GM19023 (cell line): ENCODE measurements around the gene SLC6A15.

Experiments used
- ATAC-seq: cut with Tn5 transposase; IDR thresholded peaks from one replicate; pipeline ENCODE4 v1.9.1; 2021; ENCODE audit warnings: mild to moderate bottlenecking, moderate library complexity; ENCODE audit not compliant: unreplicated experiment

The SLC6A15 gene

GRCh38 chr12:84875241-84875640 is 37.4 kb downstream of the SLC6A15 start:
- no peak for ATAC-seq

GRCh38 chr12:84874825-84875139 is 37.8 kb downstream of the SLC6A15 start:
- no peak for ATAC-seq

- peak; percentile 92 for ATAC-seq
Observed at GRCh38 chr12:84874125-84874824, 38.3 kb downstream of the SLC6A15 start.

GRCh38 chr12:84862186-84862585 is 50.4 kb downstream of the SLC6A15 start:
- ATAC-seq = no peak

- ATAC-seq = no peak
Observed at GRCh38 chr12:84860718-84861117, 51.9 kb downstream of the SLC6A15 start.

GRCh38 chr12:84858796-84859195 is 53.8 kb downstream of the SLC6A15 start:
- no peak for ATAC-seq

GRCh38 chr12:84857525-84858208 is 54.9 kb downstream of the SLC6A15 start:
- no peak for ATAC-seq

- no peak for ATAC-seq
Observed at GRCh38 chr12:84856156-84856900, 56.3 kb downstream of the SLC6A15 start.

GRCh38 chr12:84843593-84844144 is 68.9 kb downstream of the SLC6A15 start:
- no peak for ATAC-seq

- ATAC-seq = no peak
Observed at GRCh38 chr12:84842406-84843013, 70.1 kb downstream of the SLC6A15 start.

- ATAC-seq = no peak
Observed at GRCh38 chr12:84841591-84841990, 71.0 kb downstream of the SLC6A15 start.

- no peak for ATAC-seq
Observed at GRCh38 chr12:84840356-84840755, 72.2 kb downstream of the SLC6A15 start.

GRCh38 chr12:84826925-84827324 is 85.7 kb downstream of the SLC6A15 start:
- ATAC-seq = no peak

- ATAC-seq = no peak
Observed at GRCh38 chr12:84825149-84825548, 87.5 kb downstream of the SLC6A15 start.

GRCh38 chr12:84822525-84822924 is 90.1 kb downstream of the SLC6A15 start:
- no peak for ATAC-seq

GRCh38 chr12:84816916-84817695 is 95.5 kb downstream of the SLC6A15 start:
- no peak for ATAC-seq

GRCh38 chr12:84814664-84815245 is 97.8 kb downstream of the SLC6A15 start:
- no peak for ATAC-seq

GRCh38 chr12:84813780-84814663 is 98.6 kb downstream of the SLC6A15 start:
- peak; percentile 56 for ATAC-seq

- no peak for ATAC-seq
Observed at GRCh38 chr12:84811291-84811690, 101.3 kb downstream of the SLC6A15 start.
